HCT116 (cell line): ENCODE results near the gene DLEC1. TPM values are rescaled to one million over a fixed set of nuclear protein-coding genes. Genes with fewer than 3 reads are reported as not detected.
A peak's percentile ranks its signal among the peaks of the same experiment; 100 is the strongest.

Experiments
- ATAC-seq: fragments of 200-7000 bp; cut with Tn5 transposase; 2 replicates; pipeline ENCODE4 v1.9.1; 2020; ENCODE audit warnings: mild to moderate bottlenecking, moderate library complexity
- BruUV-seq: library from RNA; stranded (reverse); fragments of 400-500 nt; replicated peaks from 2 replicates; lab custom pipeline; 2021; lab: Mats Ljungman, UMichigan
- CTCF ChIA-PET: fragments of 300-600 bp; sonication (Branson Sonifier 250); formaldehyde crosslinking; loops from one replicate; lab custom pipeline; 2021; ENCODE audit warnings: antibody characterized with exemption; lab: Charles Lee
- POLR2A ChIA-PET: fragments of 300-600, 350-600 bp; sonication (Branson Sonifier 250); formaldehyde crosslinking; loops from one replicate; lab custom pipeline; 2021; ENCODE audit warnings: antibody characterized with exemption; lab: Charles Lee
- RAD21 ChIA-PET, 2 experiments: fragments of 300-600 bp; sonication (Branson Sonifier 250); formaldehyde crosslinking; loops; one replicate each; lab custom pipeline; 2023; ENCODE audit warnings: low total read pairs in 2 of 2; ENCODE audit not compliant: uncharacterized antibody in 2 of 2, unreplicated experiment in 2 of 2, low non-redundant PET in 1 of 2; lab: Charles Lee
- DNase-seq: peaks from one replicate; pipeline ENCODE4 v3.0.0-alpha.2; 2010; ENCODE audit warnings: low read depth, low spot score
- H2AFZ ChIP-seq: fragments of 200-600 bp; shearing (Covaris generic), sonication (generic); 2 replicates; pipeline ENCODE4 v1.6.1; 2017; ENCODE audit warnings: low read depth, mixed run types, mixed read lengths, antibody characterized with exemption, low read length; ENCODE audit not compliant: poor library complexity, severe bottlenecking
- H3K27ac ChIP-seq: 2 replicates; pipeline ENCODE4 v1.5.1; 2012; ENCODE audit warnings: low read depth, low read length
- H3K27me3 ChIP-seq: fragments of 200-600 bp; sonication (generic); 2 replicates; pipeline ENCODE4 v1.6.1; 2016; ENCODE audit warnings: mixed run types, low read length, mixed read lengths; ENCODE audit not compliant: insufficient read depth
- H3K36me3 ChIP-seq, 2 experiments: fragments of 200-500 bp in 1 of 2; fragments of 200-600 bp in 1 of 2; sonication (Bioruptor generic) in 1 of 2; sonication (generic) in 1 of 2; 2 replicates each; pipeline versions ENCODE4 v1.5.1 to v1.6.1; 2014 to 2016; ENCODE audit warnings: low read length in 2 of 2, inconsistent platforms in 1 of 2, mixed read lengths in 1 of 2, mixed run types in 1 of 2; ENCODE audit not compliant: insufficient read depth in 2 of 2, control insufficient read depth in 1 of 2
- H3K4me1 ChIP-seq, 2 experiments: fragments of 200-600 bp in 1 of 2; sonication (generic) in 1 of 2; 2 replicates each; pipeline versions ENCODE4 v1.5.1 to v1.6.1; 2012 to 2017; ENCODE audit warnings: low read length in 2 of 2, inconsistent platforms in 1 of 2, mild to moderate bottlenecking in 1 of 2, mixed read lengths in 1 of 2, mixed run types in 1 of 2, moderate library complexity in 1 of 2; ENCODE audit not compliant: insufficient read depth in 2 of 2, control insufficient read depth in 1 of 2
- H3K4me2 ChIP-seq: fragments of 200-600 bp; sonication (generic); 2 replicates; pipeline ENCODE4 v1.6.1; 2017; ENCODE audit warnings: mixed run types, low read length, mixed read lengths
- H3K4me3 ChIP-seq, 2 experiments: fragments of 200-600 bp in 1 of 2; sonication (generic) in 1 of 2; replicated peaks in 1 of 2; 2 replicates each; pipeline ENCODE4 v1.5.1; 2011 to 2016; ENCODE audit warnings: low read length in 2 of 2, control low read depth in 1 of 2, low read depth in 1 of 2, mild to moderate bottlenecking in 1 of 2, mixed read lengths in 1 of 2, mixed run types in 1 of 2
- H3K79me2 ChIP-seq: fragments of 200-600 bp; sonication (generic); 2 replicates; pipeline ENCODE4 v1.6.1; 2017; ENCODE audit warnings: mild to moderate bottlenecking, mixed run types, low read length, moderate library complexity, mixed read lengths; ENCODE audit not compliant: insufficient read depth
- H3K9ac ChIP-seq: fragments of 200-600 bp; sonication (generic); 2 replicates; pipeline ENCODE4 v1.6.1; 2016; ENCODE audit warnings: low read length, mixed read lengths
- H3K9me2 ChIP-seq: fragments of 200-600 bp; sonication (generic), shearing (Covaris generic); 2 replicates; pipeline ENCODE4 v1.6.1; 2017; ENCODE audit warnings: mixed run types, mild to moderate bottlenecking, moderate library complexity; ENCODE audit not compliant: insufficient read depth
- H3K9me3 ChIP-seq, 2 experiments: fragments of 200-500 bp in 1 of 2; fragments of 200-600 bp in 1 of 2; sonication (Bioruptor generic) in 1 of 2; sonication (generic) in 1 of 2; 2 replicates each; pipeline ENCODE4 v1.6.1; 2014 to 2017; ENCODE audit warnings: low read length in 2 of 2, mixed read lengths in 2 of 2, inconsistent platforms in 1 of 2, low read depth in 1 of 2, mild to moderate bottlenecking in 1 of 2, mixed run types in 1 of 2, moderate library complexity in 1 of 2; ENCODE audit not compliant: control insufficient read depth in 1 of 2, insufficient read depth in 1 of 2
- H4K20me1 ChIP-seq: fragments of 200-600 bp; sonication (generic), shearing (Covaris generic); 2 replicates; pipeline ENCODE4 v1.6.1; 2017; ENCODE audit warnings: mixed run types, mild to moderate bottlenecking, moderate library complexity; ENCODE audit not compliant: insufficient read depth
- CTCF ChIP-seq, 3 experiments: fragments of 200-600 bp in 1 of 3; sonication (generic) in 1 of 3; IDR thresholded peaks in 2 of 3; conservative IDR thresholded peaks in 1 of 3; 2 replicates each; pipeline ENCODE4 v1.5.1; 2012 to 2017; ENCODE audit warnings: low read depth in 2 of 3, low read length in 2 of 3, antibody characterized with exemption in 1 of 3, borderline replicate concordance in 1 of 3, control low read depth in 1 of 3, mild to moderate bottlenecking in 1 of 3, mixed read lengths in 1 of 3, mixed run types in 1 of 3, moderate library complexity in 1 of 3; ENCODE audit not compliant: insufficient read depth in 1 of 3
- FOSL1 ChIP-seq: IDR thresholded peaks from 2 replicates; pipeline ENCODE4 v1.6.1; 2012; ENCODE audit warnings: low read depth
- MAX ChIP-seq: IDR thresholded peaks from 2 replicates; pipeline ENCODE4 v1.6.1; 2012
- POLR2A ChIP-seq: IDR thresholded peaks from 2 replicates; pipeline ENCODE4 v1.7.0; 2011; ENCODE audit warnings: borderline replicate concordance; ENCODE audit not compliant: insufficient read depth, insufficient read length; ENCODE audit errors: extremely low read depth
- POLR2AphosphoS5 ChIP-seq: IDR thresholded peaks from 2 replicates; pipeline ENCODE4 v1.6.1; 2011; ENCODE audit warnings: mild to moderate bottlenecking, low read depth, low read length, moderate library complexity
- REST ChIP-seq: IDR thresholded peaks from 2 replicates; pipeline ENCODE4 v1.6.1; 2012; ENCODE audit warnings: low read depth
- YY1 ChIP-seq: IDR thresholded peaks from 2 replicates; pipeline ENCODE4 v1.6.1; 2011; ENCODE audit warnings: low read length, low read depth, moderate library complexity, mild to moderate bottlenecking; ENCODE audit not compliant: insufficient replicate concordance; ENCODE audit errors: extremely low read depth
- intact Hi-C: fragments of 100-400 bp; cut with micrococcal nuclease; formaldehyde crosslinking; loops from 2 replicates; pipeline ENCODE4 v1.10.0; 2022
- total RNA-seq: library from RNA; stranded (reverse); gene quantifications from one replicate; pipeline ENCODE4 v1.2.1, GENCODE V29; 2021; ENCODE audit not compliant: unreplicated experiment

DLEC1 gene
- total RNA-seq, 1 experiment from 2014 or later = 0.61 TPM

- peak within 1 kb of the TSS; percentile 76 for H3K4me2 ChIP-seq
- no peak for TF ChIP-seq FOSL1
- no peak; the same call in 1 of the 2 replicates for TF ChIP-seq POLR2AphosphoS5
- TF ChIP-seq MAX = no peak
- TF ChIP-seq POLR2A = no peak
- no peak for TF ChIP-seq CTCF (IDR thresholded peaks at IDR 0.05 in 2 of 3, conservative IDR thresholded peaks at IDR 0.05 in 1 of 3; ENCODE audit: borderline replicate concordance in 1 of 3, insufficient read depth in 1 of 3, low read depth in 2 of 3, low read length in 2 of 3)
- no peak for TF ChIP-seq REST
- no peak for TF ChIP-seq YY1
Observed at GRCh38 chr3:38029400-38030125, 9.4 kb upstream of the DLEC1 start, which contains the start of gene PLCD1. PLCD1 (minus strand) TSS chr3:38029642; CDS start chr3:38029539, 103 bp downstream.

More at GRCh38 chr3:38029400-38030125, 9.4 kb upstream of the DLEC1 start, which contains the start of gene PLCD1:
- DNase-seq (no peak), ATAC-seq (no peak)
- Histone ChIP-seq H3K4me1 (peaks cover 29 to 44% of the 10 kb centered on the region in 2 experiments), H3K9me3 (no peaks in the 10 kb centered on the region), H3K79me2 (no peaks in the 10 kb centered on the region), H4K20me1 (no peaks in the 10 kb centered on the region), H3K36me3 (no peaks in the 10 kb centered on the region), H3K27ac (peak within 1 kb of the TSS; percentile 35; the same call in 1 of the 2 replicates), H3K4me3 (peak within 1 kb of the TSS; percentile 32 to 41), H3K9me2 (no peaks in the 10 kb centered on the region), H3K9ac (peak within 1 kb of the TSS; percentile 30), H3K27me3 (no peaks in the 10 kb centered on the region), H2AFZ (no peak within 1 kb of the TSS)
- ChIA-PET RAD21 (no interaction called here), CTCF (no interaction called here), POLR2A (interaction anchor here (0.7 kb wide), 1 partner anchor 109 kb away, joined by 3 read pairs; no protein-coding TSS in a partner anchor)
- intact Hi-C loops = no loop called here
- BruUV-seq = no TSS peak
